ENCODE measurements around the gene AOX1.
A peak's percentile ranks its signal among the peaks of the same experiment; 100 is the strongest.
"Not testable (repeated sequence)": the region's sequence is repeated elsewhere in the genome, so short reads cannot be mapped to it uniquely, and the experiment has no call there.

The AOX1 gene

DNA sequence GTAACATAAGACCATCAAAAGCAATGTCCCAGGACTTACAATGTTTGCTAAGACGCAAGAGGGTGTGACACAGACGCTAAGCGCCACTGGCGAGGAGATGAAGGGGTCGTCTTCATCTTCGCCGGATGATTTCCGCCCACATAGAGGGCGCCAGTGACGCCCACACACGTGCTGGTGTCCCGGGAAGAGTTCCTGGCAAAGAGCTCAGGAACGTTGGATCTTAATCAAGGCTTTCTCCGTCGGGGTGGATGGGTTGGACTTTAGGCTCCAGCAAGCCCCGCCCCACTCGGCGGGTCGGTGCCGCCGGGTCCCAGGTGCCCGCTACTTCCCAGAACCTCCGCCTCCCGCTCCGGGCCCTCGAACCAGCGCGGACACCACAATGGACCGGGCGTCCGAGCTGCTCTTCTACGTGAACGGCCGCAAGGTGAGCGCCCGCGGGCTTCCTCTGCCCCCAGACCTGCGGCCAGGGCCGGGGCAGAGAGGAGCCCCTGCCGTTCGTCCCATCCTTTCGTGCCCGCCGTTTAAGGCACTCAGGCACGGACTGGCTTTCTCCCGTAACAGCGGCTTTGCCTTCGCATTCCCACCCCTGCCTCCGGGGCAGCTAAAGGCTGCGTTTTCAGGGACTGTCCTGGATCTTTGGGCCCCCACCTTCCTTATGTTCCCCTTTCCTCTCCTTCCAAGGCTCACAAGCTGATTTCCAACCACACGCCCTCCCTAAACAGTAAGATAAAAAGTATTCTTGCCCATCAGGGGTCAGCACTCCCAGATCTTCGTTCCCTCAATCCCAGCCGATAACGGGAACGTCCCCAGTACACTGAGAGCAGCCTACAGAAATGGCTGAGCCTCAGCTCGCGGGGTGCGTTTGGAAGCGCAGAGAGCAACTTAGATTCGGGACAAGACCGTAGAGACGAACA is at the start of gene AOX1:
Gene AOX1, plus strand, starts transcription at position 285 of the 914 bp plus-strand sequence. Its CDS starts 95 bp downstream, at position 380.
- peak; percentile 8 for DNase-seq

DNA sequence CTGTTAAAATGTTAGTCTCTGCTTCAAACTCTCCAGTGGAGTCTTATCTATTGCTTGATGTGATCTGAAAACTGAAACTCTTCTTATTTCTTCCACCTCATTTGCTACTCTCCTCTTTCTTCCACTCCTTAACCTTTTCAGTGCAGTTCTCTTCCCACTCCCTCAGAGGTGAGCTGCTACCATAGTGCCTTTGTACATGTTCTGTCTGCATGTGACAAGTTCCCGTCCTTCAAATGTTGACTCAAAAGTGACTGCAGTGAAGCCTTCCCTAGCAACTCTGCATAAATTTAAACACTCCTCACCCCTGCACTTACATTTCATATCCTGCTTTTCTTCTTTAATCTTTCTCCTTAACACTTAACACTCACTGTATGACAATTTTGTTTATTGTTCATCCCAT is 47.7 kb upstream of the AOX1 start:
- no peak for DNase-seq

DNA sequence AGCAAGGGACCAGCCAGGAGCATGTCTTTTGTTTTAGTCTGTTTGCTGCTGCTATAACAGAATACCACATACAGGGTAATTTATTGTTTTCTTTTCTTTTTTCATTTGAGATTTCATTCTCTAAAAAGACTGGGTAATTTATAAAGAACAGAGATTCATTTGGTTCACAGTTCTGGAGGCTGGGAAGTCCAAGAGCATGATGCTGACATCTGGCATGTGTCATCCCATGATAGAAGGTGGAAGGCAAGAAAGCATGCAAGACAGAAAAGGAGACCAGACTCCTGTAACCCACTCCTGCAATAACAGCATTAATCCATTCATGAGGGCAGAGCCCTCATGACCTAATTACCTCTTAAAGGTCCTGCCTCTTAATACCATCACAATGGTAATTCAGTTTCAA is 45.0 kb upstream of the AOX1 start:
- DNase-seq = no peak

DNA sequence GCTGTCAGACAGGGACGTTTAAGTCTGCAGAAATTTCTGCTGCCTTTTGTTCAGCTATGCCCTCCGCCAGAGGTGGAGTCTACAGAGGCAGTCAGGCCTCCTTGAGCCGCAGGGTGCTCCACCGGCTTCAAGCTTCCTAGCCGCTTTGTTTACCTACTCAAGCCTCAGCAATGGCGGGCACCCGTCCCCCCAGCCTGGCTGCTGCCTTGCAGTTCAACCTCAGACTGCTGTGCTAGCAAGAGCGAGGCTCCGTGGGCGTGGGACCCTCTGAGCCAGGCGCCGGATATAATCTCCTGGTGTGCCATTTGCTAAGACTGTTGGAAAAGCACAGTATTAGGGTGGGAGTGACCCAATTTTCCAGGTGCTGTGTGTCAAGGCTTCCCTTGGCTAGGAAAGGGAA is 19.2 kb upstream of the AOX1 start:
- DNase-seq = not testable (repeated sequence)

DNA sequence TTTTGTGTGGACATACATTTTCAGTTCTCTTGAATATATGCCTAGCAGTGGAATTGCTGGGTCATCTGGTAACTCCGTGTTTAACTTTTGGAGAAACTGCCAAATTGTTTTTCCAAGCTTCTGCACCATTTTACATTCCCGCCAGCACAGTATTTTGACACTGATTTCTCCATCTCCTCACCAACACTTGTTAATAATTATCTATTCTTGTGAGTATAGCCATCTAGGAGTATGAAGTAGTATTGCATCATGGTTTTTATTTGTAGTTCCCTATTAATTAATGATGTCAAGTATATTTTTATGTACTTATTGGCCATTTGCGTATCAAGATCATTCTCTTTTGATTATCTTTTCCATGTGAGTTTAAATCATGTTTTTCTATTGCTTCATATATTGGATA is 17.9 kb upstream of the AOX1 start:
- DNase-seq = no peak

DNA sequence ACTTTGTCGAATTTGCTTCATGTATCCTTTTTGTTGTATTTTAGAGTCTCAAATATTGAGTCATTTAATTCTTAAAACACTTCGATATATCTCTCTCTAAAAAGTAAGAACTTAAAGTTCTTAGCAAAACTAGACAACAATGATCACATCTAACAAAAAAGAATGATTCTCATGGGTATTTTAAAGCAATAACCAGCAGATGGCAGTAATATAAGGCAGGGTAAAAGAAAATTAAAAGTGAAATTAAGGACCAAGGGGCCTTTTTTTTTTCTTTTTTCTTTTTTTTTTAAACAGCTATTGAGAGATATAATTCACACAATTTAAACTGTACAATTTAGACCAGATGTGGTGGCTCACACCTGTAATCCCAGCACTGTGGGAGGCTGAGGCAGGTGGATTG is 9.9 kb upstream of the AOX1 start:
- DNase-seq = peak; percentile 10

DNA sequence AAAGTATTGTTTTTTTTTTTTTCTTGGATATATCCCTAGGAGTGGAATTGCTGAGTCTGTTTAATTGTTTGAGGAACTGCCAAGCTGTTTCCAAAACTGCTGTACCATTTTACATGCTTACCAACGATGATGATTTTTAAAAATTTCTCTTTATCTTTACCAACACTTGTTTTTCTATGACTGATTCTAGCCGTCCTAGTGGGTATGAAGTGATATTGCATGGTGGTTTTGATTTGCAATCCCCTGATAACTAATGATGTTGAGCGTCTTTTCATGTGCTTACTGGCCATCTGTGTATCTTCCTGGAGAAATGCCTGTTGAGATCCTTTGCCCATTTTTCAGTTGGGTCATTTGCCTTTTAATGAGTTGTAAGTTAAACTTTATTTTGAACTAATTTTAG is 8.8 kb upstream of the AOX1 start:
- no peak for DNase-seq

DNA sequence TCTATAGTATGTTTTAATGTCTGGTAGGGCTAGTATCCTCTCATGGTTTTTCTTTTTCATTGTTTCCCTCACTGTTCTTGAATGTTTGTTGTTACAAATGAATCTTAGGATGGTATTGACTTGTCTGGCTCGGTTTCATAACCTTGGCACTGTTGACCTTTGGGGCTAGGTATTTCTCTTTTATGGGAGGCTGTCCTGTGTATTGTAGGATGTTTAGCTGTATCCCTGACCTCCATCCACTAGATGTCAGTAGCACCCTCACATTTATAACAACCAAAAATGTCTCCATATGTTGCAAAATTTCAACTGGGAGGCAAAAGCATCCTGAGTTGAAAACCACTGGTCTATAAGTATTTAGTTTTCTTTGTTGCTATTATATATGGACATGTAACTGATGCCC is 7.0 kb upstream of the AOX1 start:
- DNase-seq = peak; percentile 50

DNA sequence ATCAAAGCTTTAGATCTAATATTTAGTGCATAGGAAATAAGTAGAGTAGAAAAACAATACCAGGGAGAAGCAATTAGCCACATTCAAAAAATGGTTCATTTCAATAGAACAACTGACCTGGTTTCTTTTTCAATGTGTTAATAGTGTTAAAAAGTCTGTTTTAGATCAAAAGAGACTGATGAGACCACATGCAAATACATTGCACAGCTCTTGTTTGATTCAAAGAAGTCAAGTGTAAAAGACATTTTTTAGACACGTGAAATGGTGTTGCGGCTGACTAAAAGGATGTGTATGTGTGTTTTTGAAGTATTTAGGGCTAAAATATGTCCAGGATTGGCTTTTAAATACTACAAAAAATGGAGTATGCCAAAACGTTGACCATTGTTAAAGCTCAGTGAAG is 1.2 kb upstream of the AOX1 start:
- DNase-seq = no peak

DNA sequence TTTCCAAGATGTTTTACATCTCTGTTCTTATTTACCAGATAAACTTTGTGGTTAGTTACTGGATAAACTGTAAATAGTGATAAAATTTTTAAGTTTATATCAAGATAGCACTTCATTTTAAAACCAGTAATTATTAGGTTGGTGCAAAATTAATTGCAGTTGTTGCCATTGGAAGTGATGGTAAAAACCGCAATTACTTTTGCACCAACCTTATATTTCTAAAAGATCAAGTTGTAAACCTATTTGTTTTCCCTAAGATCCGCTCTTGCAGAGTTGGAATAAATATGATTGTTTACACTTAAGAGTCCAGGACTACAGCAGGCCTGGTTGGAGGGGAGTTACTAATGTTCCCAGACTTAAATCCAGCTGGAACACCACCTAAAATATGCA is 479 bp upstream of the AOX1 start:
- DNase-seq = no peak

DNA sequence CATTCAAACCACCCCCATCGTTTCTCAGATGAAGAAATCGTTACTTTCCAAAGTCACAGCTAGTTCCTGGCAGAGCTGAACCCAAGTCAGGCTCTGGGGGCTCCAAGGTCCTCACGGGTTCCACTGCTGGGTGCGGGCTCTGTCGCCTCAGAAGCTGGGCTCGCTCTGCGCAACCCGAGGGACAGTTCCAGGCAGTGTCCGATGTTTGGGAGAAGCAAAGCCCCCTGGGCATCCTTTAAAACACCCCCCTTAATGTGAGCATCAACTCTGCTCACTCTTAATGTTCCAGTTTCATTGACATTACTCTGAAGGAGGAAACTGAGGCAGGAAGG is 796 bp downstream of the AOX1 start:
- no peak for DNase-seq

DNA sequence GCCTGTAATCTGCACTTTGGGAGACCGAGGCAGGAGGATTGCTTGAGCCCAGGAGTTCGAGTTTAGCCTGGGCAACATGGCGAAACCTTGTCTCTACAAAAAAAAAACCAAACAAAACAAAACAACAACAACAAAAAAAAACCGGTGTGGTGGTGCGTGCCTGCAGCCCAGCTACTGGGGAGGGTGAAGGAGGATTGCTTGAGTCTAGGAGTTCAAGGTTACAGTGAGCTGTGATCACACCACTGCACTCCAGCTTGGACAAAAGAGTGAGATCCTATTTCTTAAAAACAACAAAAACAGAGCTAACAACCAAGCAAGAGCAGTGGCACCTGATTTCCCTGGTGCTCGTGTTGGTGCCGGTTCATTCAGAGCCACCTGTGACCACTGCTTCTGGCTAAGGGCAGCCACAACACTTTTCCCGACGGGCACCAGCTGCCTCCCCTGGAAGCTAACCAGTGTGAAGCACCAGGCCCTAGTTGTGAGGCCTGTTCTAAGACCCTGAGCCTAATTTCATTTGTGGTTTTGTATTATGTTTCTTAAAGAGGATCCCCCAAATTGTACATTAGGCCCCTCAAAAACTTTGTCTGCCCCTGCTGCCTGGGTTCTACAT is 1.3 kb downstream of the AOX1 start:
- no peak for DNase-seq

DNA sequence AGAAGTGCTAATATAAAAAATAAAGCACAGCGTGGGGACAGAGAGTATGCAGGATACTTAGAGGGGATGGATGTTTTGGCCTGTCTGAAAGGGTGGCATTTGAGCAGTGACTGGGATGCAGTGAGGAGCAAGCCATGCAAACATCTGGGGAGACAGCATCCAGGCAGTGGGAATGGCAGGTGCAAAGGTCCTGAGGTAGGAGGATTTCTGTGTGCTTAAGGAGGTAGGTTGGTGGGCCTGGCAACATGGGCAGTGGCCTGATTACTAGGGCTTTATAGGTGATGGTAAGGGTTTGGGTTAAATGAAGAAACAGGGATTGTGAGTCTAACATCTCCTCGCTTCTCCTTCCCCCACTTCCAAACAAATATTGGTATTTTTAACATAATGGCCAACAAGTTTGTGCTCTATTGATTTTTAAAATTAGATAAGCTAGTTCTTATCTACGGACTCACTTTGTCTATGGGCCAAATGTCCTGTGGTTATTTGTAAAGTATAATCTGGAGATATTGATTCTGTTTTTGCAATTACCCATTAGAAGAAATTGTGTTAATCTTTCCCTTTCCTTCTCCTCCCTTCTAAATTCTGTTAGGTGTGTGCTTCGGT is 2.4 kb downstream of the AOX1 start:
- DNase-seq = no peak

DNA sequence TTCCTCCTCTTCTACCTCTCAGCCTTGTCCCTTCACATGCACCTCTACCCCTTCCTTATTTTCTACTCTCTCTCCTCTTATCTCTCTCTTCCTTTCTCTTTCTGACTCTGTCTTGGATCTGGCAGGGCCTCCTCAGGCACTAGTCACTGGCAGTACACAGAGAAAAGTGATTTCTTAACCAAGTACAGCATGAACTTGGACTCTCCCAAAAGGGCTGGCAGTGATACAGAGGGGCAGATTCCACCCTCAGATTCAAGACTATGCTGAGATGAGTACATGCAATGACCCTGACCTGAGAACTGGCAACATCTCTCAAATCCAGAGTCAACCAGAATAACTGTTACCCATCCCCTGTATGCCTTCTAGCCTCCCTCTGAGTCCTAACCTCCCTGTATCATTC is 4.3 kb downstream of the AOX1 start:
- DNase-seq = no peak

DNA sequence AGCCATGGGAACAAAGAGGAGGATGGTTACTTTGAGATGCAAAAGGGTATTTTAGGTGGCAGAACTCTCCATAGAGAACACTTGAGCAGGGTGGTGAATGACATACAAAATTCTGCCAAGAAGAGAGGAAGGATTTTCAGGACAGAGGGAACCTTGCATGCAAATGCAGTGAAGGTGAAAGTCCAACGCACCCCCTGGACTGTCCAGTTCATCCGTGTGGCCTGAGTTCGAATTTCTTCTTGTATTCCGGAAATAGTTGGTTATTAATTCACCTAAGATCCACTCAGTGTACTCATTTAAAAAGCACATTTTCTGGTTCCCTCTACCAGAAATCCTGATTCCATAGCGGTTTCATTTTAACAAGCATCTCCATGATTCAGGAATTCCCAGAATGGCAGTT is 5.5 kb downstream of the AOX1 start:
- no peak for DNase-seq

DNA sequence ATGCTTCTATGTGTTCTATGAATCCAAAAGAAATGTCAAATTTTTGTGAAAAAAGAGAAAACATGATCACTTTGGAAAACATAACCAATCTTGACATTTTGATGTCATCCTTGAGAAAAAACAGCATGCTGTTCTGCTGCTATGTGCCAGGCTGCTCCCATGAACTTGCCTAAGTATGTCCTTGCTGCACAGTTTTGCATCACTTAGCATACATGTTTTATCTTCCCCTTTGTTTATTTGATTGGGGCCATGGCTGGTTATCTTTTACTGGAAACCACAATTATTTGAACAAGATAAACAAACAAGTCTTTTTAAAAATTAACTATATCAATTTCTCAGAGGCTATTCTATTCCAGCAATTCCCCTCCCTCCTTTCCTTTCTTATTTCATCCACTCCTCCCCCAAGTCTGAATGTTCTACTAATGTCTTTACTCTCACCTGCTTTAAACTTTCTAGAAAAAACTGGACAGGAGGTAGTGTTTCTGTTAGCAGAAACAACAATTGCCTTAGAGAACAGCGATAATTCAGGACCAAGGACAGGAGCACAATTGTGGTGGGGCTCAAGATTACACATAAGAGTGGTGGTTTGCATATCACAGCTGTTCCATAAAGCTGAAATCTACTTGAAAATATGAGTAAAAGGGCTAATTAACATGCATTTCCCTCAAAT is 6.7 kb downstream of the AOX1 start:
- no peak for DNase-seq

DNA sequence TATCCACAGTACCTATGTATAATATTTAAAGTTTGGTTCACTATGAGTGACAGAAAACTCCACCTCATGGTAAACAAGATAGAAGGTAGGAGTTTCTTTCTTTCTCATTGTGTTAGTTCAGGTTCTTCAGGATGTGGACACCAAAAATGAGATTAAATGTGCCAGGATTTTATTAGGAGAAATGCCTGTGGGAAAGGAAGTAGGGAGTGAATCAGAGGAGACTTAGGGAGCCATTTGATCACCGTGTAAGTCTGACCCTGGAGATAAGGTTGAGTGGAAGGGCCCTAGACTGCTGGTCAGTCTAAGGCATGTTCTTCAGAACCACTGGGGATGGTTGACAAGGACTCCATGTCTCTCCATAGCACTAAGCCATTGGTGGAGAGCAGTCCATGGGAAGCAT is 8.1 kb downstream of the AOX1 start:
- DNase-seq = no peak

DNA sequence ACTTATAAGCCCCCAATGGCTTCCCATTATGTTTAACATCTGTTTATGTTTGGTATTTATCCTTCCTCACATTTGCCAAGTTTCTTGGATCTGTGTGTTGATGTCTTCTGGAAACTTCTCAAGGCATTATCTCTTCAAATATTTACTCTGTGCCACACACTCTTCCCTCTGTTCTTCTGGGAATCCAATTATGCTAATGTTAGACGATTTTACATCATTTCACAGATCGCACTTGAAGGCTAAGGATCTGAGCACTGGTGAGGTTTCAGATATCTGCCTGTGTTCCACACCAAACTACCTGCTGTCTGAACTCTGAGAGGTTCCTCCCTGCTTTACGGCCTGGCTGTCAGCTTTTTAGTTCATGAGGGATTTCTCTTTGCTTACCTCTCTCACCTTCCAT is 10.1 kb downstream of the AOX1 start:
- DNase-seq = no peak

DNA sequence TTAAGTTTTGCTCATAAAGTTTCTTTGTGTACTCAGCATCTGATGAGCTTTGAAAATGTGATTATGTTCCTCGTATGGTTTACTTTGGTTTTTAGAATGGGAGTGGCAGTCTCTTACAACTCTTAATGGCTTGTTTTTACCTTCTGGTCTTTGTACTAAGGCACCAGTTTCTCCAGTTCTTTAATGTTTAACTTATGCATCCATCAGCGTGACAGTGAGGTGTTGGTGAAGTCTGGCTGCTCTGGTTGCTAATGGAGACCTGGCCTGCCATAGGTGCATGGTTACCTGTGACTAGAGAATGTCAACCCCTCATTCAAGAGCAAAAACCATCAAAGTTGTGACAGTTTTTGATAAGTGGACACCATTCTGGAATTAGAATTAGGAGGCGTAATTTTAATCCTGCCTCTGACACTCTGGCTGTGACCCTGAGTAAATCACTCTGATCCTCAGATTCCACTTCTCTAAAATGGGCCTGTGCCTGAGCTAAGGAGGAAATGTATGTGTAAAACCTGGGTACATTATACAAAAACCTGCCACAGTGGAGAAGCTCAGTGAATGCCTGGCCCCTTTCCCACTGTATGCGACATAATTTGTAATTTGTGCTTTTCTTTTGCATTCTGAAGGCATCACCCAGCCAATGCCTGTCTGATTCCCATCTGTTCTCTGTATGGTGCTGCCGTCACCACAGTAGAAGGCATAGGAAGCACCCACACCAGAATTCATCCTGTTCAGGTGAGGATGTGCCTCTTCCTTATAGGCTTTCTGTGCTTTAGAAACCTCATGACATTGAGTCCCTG is 11.2 kb downstream of the AOX1 start:
- no peak for DNase-seq

DNA sequence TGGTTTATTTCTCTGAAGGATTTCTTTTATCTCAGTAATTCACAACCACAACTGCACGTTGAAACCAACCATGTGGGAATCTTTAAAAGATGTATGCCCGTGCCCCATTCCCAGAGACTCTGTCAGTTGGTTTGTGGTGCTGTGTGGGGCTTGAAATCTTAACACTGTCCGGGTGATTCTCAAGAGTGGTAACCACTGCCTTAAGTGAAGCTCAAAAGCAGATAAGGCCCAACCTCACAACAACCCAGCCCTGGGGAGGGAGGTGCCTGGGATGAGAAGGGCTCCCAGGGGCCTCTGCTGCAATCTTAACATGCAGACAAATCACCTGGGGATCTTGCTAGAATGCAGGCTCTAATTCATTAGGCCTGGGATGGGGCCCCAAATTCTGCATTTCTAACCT is 13.4 kb downstream of the AOX1 start:
- DNase-seq = no peak

DNA sequence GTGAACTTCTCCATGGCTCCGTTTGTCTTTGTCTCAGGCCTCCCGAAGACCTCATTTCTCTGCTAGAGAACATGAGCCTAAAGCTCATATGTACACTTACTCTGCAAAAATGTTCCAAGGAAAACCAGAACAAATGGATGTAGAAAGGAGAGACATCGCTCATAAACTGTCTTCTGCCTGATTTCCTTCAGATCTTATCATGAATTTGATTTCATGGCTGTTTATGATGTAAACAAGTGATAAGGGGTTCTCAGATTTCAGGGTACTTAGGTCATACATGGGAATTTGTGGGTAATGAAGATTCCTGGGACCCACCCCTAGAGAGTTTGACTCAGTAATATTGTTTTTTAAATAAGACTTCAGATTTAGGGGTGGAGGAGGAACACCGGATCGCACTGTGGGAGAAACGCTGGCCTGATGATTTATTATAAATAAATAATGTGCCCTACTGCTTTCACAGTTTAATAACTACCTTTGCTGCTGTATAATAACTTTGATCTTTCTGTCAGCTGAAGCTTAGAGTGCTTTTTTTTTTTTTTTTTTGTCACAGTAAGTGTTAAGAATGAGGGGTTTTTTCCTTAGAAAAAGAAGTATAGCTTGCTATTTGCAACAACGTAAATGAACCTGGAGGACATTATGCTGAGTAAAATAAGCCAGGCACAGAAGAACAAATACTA is 14.9 kb downstream of the AOX1 start:
- no peak for DNase-seq

DNA sequence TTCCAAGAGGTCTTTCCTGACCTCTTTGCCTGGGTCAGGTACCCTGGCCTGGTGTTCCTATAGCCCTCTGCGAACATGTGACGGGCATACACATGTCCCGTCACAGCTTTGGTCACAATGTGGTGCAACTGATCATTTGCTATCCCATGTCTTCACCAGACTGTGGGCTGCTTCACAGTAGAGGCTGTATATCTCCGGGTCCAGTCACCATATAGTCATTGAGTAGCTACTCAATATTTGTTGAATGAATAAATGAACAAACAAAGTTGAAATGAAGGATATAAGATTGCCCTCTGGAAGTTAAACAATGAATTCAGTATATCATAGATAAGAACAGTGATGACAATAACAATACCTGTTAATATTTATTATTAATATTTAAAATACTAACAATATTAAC is 16.8 kb downstream of the AOX1 start:
- no peak for DNase-seq
